T-helper 2 cell treated with Interferon-gamma antibody and Interleukin-4, amounts not matched to agents 5 μg/mL and 100 μg/mL, for 36 hours (primary cell): ENCODE data around the gene CDH13.

Experiments used
- DNase-seq: peaks from one replicate; pipeline ENCODE4 v3.0.0; 2021; ENCODE audit warnings: low spot score
- H3K27ac Mint-ChIP-seq: one replicate; pipeline ENCODE4 v1.8.0; 2021; ENCODE audit warnings: mild to moderate bottlenecking, mixed read lengths
- H3K27me3 Mint-ChIP-seq: one replicate; pipeline ENCODE4 v1.8.0; 2021; ENCODE audit warnings: low read depth, mixed read lengths
- H3K36me3 Mint-ChIP-seq: one replicate; pipeline ENCODE4 v1.8.0; 2021; ENCODE audit warnings: low read depth, mixed read lengths
- H3K4me1 Mint-ChIP-seq: one replicate; pipeline ENCODE4 v1.8.0; 2021; ENCODE audit warnings: low read depth, mixed read lengths
- H3K4me3 Mint-ChIP-seq: one replicate; pipeline ENCODE4 v1.8.0; 2022; ENCODE audit warnings: mild to moderate bottlenecking, moderate library complexity, mixed read lengths
- H3K9me3 Mint-ChIP-seq: one replicate; pipeline ENCODE4 v1.8.0; 2021; ENCODE audit warnings: mixed read lengths

The CDH13 gene

DNA sequence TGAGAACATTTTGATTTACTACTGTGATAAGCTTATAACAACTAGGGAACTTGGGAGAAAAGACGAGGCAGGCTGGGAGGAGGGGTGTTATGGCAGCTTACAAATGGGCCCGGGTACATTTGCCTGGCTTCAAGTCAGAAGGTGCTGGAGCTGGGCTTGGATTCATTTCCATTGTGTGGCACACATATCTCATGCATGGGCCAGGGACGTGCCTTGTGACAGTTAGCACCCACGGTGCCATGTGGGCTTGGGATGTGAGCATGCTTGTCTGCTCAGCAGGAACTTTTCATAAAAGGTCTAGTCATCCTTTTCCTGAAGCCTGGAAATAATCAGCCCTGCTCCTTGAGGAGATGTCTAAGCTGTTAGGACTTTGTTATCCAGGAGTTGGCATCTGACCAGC, 572.2 kb downstream of the CDH13 start:
- Mint-ChIP-seq H3K27ac (no peak overlapping the region), H3K4me1 (no peaks in the 10 kb centered on the region), H3K4me3 (no peak overlapping the region), H3K27me3 (no peaks in the 10 kb centered on the region), H3K9me3 (no peaks in the 10 kb centered on the region), H3K36me3 (no peaks in the 10 kb centered on the region)
- DNase-seq = no peak

DNA sequence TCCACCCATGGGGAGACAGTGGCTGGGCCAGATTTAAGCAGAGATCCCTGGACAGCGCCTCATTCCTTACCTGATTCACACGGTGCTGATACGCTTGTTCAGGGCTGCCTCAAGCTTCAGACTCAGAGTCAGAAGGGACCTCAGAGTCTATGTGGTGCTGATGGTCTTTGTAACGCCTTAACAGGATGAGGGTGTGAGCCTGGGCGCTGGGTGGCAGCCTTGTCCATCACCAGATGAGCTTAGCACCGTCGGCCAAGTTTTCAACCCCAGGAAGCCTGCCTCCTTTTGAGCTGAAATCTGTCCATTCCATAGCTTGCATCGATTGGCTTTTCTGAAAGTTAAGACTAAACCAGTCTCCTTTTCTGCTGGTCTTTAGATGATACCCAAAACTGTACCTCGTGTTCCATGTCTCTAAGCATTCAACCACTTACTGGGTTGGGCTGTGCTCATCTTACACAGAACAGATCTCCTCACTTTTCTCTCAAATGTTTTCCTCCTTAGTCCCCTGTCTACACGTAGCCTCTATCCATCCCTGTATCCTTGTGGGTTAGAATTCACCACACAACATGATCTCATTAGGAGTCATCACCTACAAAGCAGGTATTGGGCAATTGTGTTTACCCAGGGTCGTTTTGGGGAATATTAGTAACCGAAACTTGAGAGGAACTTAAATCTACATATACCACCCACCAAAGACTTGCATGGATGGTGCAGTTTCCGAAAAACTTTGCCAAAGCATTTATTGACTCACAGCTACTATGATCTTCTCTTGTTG, 573.4 kb downstream of the CDH13 start:
- DNase-seq = no peak
- no peak overlapping the region for H3K4me3 Mint-ChIP-seq
- H3K27ac Mint-ChIP-seq = no peak overlapping the region
- no peaks in the 10 kb centered on the region for H3K4me1 Mint-ChIP-seq
- H3K27me3 Mint-ChIP-seq = no peaks in the 10 kb centered on the region
- H3K36me3 Mint-ChIP-seq = no peaks in the 10 kb centered on the region
- H3K9me3 Mint-ChIP-seq = no peaks in the 10 kb centered on the region

DNA sequence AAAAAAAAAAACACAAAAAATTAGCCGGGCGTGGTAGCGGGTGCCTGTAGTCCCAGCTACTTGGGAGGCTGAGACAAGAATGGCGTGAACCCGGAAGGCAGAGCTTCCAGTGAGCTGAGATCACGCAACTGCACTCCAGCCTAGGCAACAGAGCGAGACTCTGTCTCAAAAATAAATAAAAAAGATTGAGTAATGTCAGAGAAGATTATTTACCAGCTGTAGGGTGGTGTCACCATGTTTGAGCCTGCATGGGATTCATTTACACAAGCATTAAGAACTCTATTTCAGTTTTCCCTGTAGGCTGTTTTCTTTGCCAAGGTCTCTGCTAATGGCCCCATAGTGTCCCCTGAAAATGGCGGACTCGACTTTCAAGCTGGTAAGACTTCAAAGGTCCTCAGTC, 575.0 kb downstream of the CDH13 start:
- H3K4me1 Mint-ChIP-seq = no peaks in the 10 kb centered on the region
- no peak overlapping the region for H3K27ac Mint-ChIP-seq
- no peaks in the 10 kb centered on the region for H3K36me3 Mint-ChIP-seq
- no peaks in the 10 kb centered on the region for H3K9me3 Mint-ChIP-seq
- H3K27me3 Mint-ChIP-seq = no peaks in the 10 kb centered on the region
- no peak for DNase-seq
- no peak overlapping the region for H3K4me3 Mint-ChIP-seq

DNA sequence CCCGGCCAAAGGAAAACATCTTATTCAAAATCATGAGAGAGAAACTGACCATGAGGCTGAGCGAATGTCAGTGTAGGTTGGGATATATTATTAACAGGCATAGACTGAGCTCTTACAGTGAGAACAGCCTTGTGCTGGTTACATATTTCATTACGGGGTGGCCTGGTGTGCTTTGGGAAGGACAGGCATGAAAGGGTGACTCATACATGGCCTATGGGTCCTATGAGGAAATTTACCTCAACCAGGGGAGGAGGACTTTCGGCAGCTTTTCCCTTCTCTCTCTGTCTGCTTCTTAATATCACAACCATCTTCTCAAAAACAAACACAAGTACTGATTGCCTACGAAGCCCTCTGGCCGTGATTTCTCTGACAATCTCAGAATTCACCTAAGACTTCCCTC, 579.1 kb downstream of the CDH13 start:
- DNase-seq = no peak
- H3K9me3 Mint-ChIP-seq = no peaks in the 10 kb centered on the region
- H3K4me1 Mint-ChIP-seq = no peaks in the 10 kb centered on the region
- H3K27ac Mint-ChIP-seq = no peak overlapping the region
- no peak overlapping the region for H3K4me3 Mint-ChIP-seq
- no peaks in the 10 kb centered on the region for H3K27me3 Mint-ChIP-seq
- no peaks in the 10 kb centered on the region for H3K36me3 Mint-ChIP-seq

DNA sequence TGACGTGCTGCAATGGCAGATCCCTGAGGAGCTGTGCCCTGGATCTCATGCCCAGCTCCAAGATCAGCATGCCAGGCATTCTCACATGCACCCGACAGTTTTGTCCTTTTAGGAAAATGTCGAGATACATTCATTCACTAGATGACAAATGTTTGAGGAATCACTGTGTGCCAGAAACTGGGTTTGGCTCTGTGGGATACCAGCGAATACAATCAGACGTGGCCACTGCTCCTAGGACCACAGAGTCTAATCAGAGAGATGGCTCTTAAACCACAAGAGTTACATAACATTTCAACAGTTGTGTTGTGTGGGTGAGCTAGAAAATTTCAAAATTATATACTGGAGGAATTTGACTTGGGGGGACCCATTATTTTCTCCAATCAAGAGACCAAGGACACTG, 579.7 kb downstream of the CDH13 start:
- no peaks in the 10 kb centered on the region for H3K9me3 Mint-ChIP-seq
- no peaks in the 10 kb centered on the region for H3K27me3 Mint-ChIP-seq
- no peak overlapping the region for H3K4me3 Mint-ChIP-seq
- no peaks in the 10 kb centered on the region for H3K4me1 Mint-ChIP-seq
- H3K27ac Mint-ChIP-seq = no peak overlapping the region
- no peaks in the 10 kb centered on the region for H3K36me3 Mint-ChIP-seq
- DNase-seq = no peak

DNA sequence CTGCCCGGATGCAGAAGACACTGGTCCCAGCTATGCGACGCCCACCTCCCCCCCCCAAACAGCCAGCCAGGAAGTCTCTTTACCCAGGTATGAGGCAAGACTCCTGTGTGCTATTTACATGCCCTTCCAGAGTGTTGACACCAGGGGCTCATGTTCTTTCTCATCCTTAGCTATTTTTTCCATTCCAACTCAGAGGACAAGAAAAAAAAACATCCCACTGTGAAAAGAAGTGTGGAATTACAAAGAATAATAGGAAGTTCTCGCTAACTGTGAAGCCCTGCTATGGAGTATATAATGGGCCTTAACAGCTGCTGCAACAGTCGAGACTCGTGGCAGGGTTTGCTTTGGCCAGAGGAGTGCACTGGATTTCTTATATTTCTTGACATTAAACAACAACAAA, 584.9 kb downstream of the CDH13 start:
- no peak overlapping the region for H3K4me3 Mint-ChIP-seq
- no peaks in the 10 kb centered on the region for H3K27me3 Mint-ChIP-seq
- H3K27ac Mint-ChIP-seq = no peak overlapping the region
- no peaks in the 10 kb centered on the region for H3K36me3 Mint-ChIP-seq
- no peaks in the 10 kb centered on the region for H3K9me3 Mint-ChIP-seq
- DNase-seq = no peak
- no peaks in the 10 kb centered on the region for H3K4me1 Mint-ChIP-seq

DNA sequence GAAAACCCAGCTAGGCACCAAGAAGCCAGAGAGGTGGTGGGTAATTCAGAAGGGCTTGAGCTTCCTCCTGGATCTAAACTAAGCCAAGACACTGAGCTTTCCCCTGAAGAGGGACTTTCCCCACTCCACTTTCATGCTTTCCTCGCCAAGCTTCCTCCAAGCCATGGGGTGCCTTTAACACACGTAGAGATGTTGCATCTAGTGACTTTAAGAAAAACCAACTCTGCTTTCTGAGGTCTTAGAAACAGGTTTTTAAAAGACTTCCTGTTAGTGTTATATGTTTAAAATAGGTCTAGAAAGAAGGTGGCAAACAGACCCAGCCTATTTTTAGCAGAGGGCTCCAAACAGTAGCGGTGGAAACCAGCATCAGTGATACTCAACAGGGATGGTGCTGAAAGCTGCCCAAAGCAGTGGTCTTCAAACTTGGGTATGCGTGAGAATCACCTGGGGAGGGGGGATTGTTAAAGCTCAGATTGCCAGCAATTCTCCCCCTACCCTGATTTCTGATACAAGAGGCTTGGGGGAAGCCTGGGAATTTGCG, 585.6 kb downstream of the CDH13 start:
- Mint-ChIP-seq H3K9me3 (no peaks in the 10 kb centered on the region), H3K4me3 (no peak overlapping the region), H3K27ac (no peak overlapping the region), H3K4me1 (no peaks in the 10 kb centered on the region), H3K27me3 (no peaks in the 10 kb centered on the region), H3K36me3 (no peaks in the 10 kb centered on the region)
- DNase-seq = no peak

DNA sequence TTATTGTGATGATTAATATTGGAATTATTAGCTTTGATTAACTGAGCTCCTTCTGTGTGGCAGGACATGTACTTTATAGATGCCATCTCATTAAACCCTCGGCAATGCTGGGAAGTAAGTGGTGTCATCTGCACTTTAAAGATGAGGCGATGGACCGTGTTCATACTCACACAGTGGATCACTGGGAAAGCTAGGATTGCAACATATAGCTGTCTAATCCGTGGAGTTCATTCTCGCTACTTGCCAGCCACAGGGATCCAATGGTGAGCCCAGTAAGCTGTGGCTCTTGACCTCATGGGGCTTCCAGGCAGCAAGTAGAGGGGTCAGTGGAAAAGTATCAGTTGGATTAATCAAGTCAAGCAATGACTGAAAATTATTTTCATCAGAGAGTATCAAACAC, 587.9 kb downstream of the CDH13 start:
- Mint-ChIP-seq H3K4me3 (no peak overlapping the region), H3K9me3 (no peaks in the 10 kb centered on the region), H3K27ac (no peak overlapping the region), H3K36me3 (no peaks in the 10 kb centered on the region), H3K27me3 (no peaks in the 10 kb centered on the region), H3K4me1 (no peaks in the 10 kb centered on the region)
- DNase-seq = no peak

DNA sequence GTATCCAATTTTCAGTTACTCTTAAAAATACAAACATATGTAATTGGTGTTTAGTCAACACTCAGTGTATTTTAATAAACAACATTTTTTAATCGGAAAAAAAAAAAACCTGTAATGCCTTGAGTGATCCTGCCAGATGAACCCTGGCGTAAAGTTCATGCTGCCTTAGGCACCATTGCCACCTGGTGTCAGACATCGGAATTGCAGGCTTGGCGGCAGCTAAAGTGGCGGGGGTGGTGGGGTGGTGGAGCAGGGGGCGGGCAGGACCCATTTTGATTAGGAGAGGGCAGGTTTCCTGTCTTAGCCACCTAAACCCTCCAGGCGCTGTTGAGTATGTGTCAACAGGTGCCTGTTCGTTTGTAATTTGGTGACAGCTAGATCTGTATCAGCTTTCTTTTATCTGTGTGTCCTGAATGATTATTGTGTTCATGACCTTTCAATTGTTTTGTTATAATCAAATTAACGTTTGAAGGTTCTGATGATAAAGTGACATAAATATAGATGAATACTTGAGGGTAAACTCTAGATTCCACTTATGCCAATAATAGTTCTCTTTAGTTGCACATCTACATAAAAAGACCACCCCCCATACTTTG, 588.7 kb downstream of the CDH13 start:
- Mint-ChIP-seq H3K36me3 (no peaks in the 10 kb centered on the region), H3K27ac (no peak overlapping the region), H3K27me3 (no peaks in the 10 kb centered on the region), H3K9me3 (no peaks in the 10 kb centered on the region), H3K4me1 (no peaks in the 10 kb centered on the region), H3K4me3 (no peak overlapping the region)
- peak; percentile 10 for DNase-seq

DNA sequence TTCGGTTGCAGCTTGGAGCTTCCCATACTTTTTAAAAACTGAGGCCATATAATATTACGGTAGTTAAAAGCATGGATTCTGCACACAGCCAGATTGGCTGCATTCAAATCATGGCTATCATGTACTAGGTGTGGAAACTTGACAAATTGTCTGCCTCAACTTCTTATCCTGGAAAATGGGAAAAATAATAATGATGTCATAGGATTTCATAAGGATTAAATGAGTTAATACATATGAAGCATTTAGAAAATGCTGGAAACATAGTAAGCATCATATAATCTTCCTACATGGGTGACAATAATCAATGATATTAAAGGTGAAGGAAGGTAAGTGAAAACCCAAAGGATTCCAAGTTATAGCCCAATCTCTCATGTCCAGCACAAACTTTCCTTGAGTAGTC, 592.5 kb downstream of the CDH13 start:
- Mint-ChIP-seq H3K27ac (no peak overlapping the region), H3K9me3 (no peaks in the 10 kb centered on the region), H3K4me1 (no peaks in the 10 kb centered on the region), H3K36me3 (no peaks in the 10 kb centered on the region), H3K4me3 (no peak overlapping the region), H3K27me3 (no peaks in the 10 kb centered on the region)
- DNase-seq = no peak

DNA sequence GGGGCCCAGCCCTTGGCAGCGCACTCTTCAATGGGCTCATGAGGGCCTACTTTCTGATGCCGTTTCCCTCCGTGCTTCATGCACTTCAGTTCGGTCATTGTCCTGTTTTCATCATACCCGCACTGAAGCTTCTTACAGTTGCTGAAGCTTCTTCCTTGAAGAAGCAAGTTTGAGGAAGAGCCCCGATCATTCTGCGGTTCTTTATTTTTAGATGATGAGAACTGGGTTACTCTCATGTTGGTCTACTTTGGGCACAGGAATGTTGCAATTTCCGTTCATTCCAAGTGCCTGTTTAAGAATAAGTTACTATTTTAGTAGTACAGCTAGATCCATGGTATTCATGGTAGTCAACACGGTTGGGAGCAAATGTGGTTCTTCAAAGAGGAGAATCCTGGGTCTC, 593.3 kb downstream of the CDH13 start:
- Mint-ChIP-seq H3K4me1 (no peaks in the 10 kb centered on the region), H3K27ac (no peak overlapping the region), H3K9me3 (no peaks in the 10 kb centered on the region), H3K27me3 (no peaks in the 10 kb centered on the region), H3K36me3 (no peaks in the 10 kb centered on the region), H3K4me3 (no peak overlapping the region)
- no peak for DNase-seq

DNA sequence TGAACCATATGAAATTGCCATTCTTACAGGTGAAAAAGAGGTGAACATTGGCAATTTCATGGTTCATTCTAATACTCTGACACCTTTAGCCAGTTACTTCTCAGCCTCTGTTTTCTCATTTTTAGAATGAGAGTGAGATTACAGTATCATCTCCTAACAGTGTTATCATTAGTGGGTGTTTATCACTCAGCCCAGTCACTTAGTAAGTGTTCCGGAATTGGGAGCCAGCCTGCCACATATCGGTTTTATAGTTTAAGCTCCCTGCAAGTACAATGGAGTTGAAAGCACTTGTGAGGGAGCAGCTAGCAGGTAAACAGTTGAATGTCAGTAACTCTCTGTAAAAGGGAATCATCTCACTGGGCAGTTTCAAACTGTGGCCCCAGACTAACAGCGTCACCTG, 597.9 kb downstream of the CDH13 start:
- Mint-ChIP-seq H3K4me3 (no peak overlapping the region), H3K9me3 (no peaks in the 10 kb centered on the region), H3K27ac (no peak overlapping the region), H3K27me3 (no peaks in the 10 kb centered on the region), H3K36me3 (no peaks in the 10 kb centered on the region), H3K4me1 (no peaks in the 10 kb centered on the region)
- no peak for DNase-seq

DNA sequence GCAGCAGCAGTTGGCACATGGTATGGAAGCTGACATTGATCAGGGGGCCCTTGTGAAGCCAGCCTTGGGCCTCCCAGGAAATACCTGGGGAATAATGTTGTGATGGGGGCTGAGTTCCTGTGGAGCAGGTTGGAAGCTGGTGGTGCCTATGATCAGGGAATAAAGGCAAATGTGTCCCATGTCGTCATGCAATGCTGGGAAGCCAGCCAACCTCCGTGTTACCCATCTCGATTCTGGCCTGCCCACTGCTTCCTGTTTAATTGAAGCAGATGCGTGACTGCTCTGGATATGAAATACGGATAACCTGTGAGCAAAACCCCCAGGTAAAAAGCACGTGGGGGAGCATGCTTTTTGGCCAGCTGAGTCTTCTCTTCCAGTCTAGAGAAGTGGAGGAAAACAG, 600.6 kb downstream of the CDH13 start:
- Mint-ChIP-seq H3K4me1 (no peaks in the 10 kb centered on the region), H3K27me3 (no peaks in the 10 kb centered on the region), H3K4me3 (no peak overlapping the region), H3K27ac (no peak overlapping the region), H3K9me3 (no peaks in the 10 kb centered on the region), H3K36me3 (no peaks in the 10 kb centered on the region)
- no peak for DNase-seq

DNA sequence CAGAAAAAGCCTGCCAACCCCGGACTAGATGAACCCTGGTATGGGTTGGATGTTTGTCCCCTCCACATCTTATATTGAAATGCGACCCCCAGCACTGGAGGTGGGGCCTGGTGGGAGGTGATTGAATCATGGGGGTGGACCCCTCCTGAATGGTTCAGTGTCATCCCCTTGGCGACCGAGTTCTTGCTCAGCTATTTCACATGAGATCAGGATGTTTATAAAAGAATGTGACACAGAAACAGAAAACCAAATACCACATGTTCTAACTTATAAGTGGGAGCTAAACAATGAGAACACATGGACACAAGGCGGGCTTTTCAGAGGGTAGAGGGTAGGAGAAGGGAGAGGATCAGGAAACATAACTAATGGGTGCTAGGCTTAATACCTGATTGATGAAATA, 605.0 kb downstream of the CDH13 start:
- Mint-ChIP-seq H3K27ac (no peak overlapping the region), H3K27me3 (no peaks in the 10 kb centered on the region), H3K36me3 (no peaks in the 10 kb centered on the region), H3K4me1 (no peaks in the 10 kb centered on the region), H3K4me3 (no peak overlapping the region), H3K9me3 (no peaks in the 10 kb centered on the region)
- no peak for DNase-seq

DNA sequence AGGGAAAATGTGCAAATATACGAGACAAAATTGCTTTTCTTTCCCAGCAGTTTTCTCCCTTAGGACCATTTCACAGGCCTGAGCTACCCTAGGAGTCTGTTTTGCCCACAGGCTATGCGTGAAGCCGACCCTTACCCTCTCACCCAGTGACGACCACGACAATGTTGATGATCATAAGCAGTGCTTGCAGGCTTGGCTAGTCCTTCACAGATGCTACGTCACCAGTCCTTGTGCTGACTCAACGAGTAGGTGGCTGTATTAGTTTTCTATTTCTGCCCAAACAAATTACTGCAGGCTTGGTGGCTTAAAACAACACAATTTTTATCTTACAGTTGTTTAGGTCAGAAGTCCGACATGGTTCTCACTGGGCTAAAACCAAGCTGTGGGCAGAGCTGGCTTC, 606.4 kb downstream of the CDH13 start:
- no peak overlapping the region for H3K4me3 Mint-ChIP-seq
- no peak for DNase-seq
- no peaks in the 10 kb centered on the region for H3K4me1 Mint-ChIP-seq
- no peaks in the 10 kb centered on the region for H3K36me3 Mint-ChIP-seq
- no peaks in the 10 kb centered on the region for H3K9me3 Mint-ChIP-seq
- no peak overlapping the region for H3K27ac Mint-ChIP-seq
- H3K27me3 Mint-ChIP-seq = no peaks in the 10 kb centered on the region
